ENCODE data around the gene AKT1S1.
"Not testable (repeated sequence)": the region's sequence is repeated elsewhere in the genome, so short reads cannot be mapped to it uniquely, and the experiment has no call there.

Gene AKT1S1

GRCh38 chr19:49833599-49833998 is 43.6 kb downstream of the AKT1S1 start:
- Mint-ChIP-seq H3K27me3 (no peaks in the 10 kb centered on the region), H3K4me1 (ENCODE audit: low read depth) (no peaks in the 10 kb centered on the region), H3K36me3 (ENCODE audit: low read depth) (peaks cover 33% of the 10 kb centered on the region), H3K27ac (no peak overlapping the region), H3K9me3 (no peaks in the 10 kb centered on the region), H3K4me3 (no peak overlapping the region)

- no peaks in the 10 kb centered on the region for H3K27me3 Mint-ChIP-seq
- peaks cover 28% of the 10 kb centered on the region for H3K36me3 Mint-ChIP-seq (ENCODE audit: low read depth)
- no peaks in the 10 kb centered on the region for H3K4me1 Mint-ChIP-seq (ENCODE audit: low read depth)
- no peak overlapping the region for H3K4me3 Mint-ChIP-seq
- no peaks in the 10 kb centered on the region for H3K9me3 Mint-ChIP-seq
- no peak overlapping the region for H3K27ac Mint-ChIP-seq
Observed at GRCh38 chr19:49832556-49832955, 44.6 kb downstream of the AKT1S1 start.

- Mint-ChIP-seq H3K9me3 (no peaks in the 10 kb centered on the region), H3K4me3 (no peak overlapping the region), H3K4me1 (ENCODE audit: low read depth) (no peaks in the 10 kb centered on the region), H3K27me3 (no peaks in the 10 kb centered on the region), H3K27ac (no peak overlapping the region), H3K36me3 (ENCODE audit: low read depth) (peaks cover 27% of the 10 kb centered on the region)
Observed at GRCh38 chr19:49831592-49831991, 45.6 kb downstream of the AKT1S1 start.

- Mint-ChIP-seq H3K27ac (no peak overlapping the region), H3K36me3 (ENCODE audit: low read depth) (peaks cover 27% of the 10 kb centered on the region), H3K4me1 (ENCODE audit: low read depth) (no peaks in the 10 kb centered on the region), H3K9me3 (no peaks in the 10 kb centered on the region), H3K4me3 (no peak overlapping the region), H3K27me3 (no peaks in the 10 kb centered on the region)
Observed at GRCh38 chr19:49830766-49831165, 46.4 kb downstream of the AKT1S1 start.

- no peak overlapping the region for H3K4me3 Mint-ChIP-seq
- H3K27ac Mint-ChIP-seq: no peak overlapping the region
- H3K27me3 Mint-ChIP-seq: no peaks in the 10 kb centered on the region
- H3K9me3 Mint-ChIP-seq: no peaks in the 10 kb centered on the region
- H3K4me1 Mint-ChIP-seq (ENCODE audit: low read depth): no peaks in the 10 kb centered on the region
- H3K36me3 Mint-ChIP-seq (ENCODE audit: low read depth): peaks cover 20% of the 10 kb centered on the region
Observed at GRCh38 chr19:49829721-49830120, 47.4 kb downstream of the AKT1S1 start.

- Mint-ChIP-seq H3K4me1 (ENCODE audit: low read depth) (no peaks in the 10 kb centered on the region), H3K36me3 (ENCODE audit: low read depth) (peaks cover 17% of the 10 kb centered on the region), H3K4me3 (no peak overlapping the region), H3K9me3 (no peaks in the 10 kb centered on the region), H3K27ac (no peak overlapping the region), H3K27me3 (no peaks in the 10 kb centered on the region)
Observed at GRCh38 chr19:49829200-49829599, 48.0 kb downstream of the AKT1S1 start.

- Mint-ChIP-seq H3K27ac (no peak overlapping the region), H3K4me1 (ENCODE audit: low read depth) (no peaks in the 10 kb centered on the region), H3K27me3 (no peaks in the 10 kb centered on the region), H3K9me3 (no peaks in the 10 kb centered on the region), H3K36me3 (ENCODE audit: low read depth) (peaks cover 8% of the 10 kb centered on the region), H3K4me3 (no peak overlapping the region)
Observed at GRCh38 chr19:49827034-49827433, 50.1 kb downstream of the AKT1S1 start.

- H3K27ac Mint-ChIP-seq: no peak overlapping the region
- no peaks in the 10 kb centered on the region for H3K9me3 Mint-ChIP-seq
- no peaks in the 10 kb centered on the region for H3K27me3 Mint-ChIP-seq
- peaks cover 5% of the 10 kb centered on the region for H3K4me1 Mint-ChIP-seq (ENCODE audit: low read depth)
- H3K36me3 Mint-ChIP-seq (ENCODE audit: low read depth): peaks cover 8% of the 10 kb centered on the region
- H3K4me3 Mint-ChIP-seq: no peak overlapping the region
Observed at GRCh38 chr19:49824662-49825061, 52.5 kb downstream of the AKT1S1 start.

- H3K27me3 Mint-ChIP-seq: no peaks in the 10 kb centered on the region
- no peak overlapping the region for H3K27ac Mint-ChIP-seq
- H3K9me3 Mint-ChIP-seq: no peaks in the 10 kb centered on the region
- no peak overlapping the region for H3K4me3 Mint-ChIP-seq
- peaks cover 8% of the 10 kb centered on the region for H3K36me3 Mint-ChIP-seq (ENCODE audit: low read depth)
- peaks cover 13% of the 10 kb centered on the region for H3K4me1 Mint-ChIP-seq (ENCODE audit: low read depth)
Observed at GRCh38 chr19:49823472-49823871, 53.7 kb downstream of the AKT1S1 start.

- H3K4me1 Mint-ChIP-seq (ENCODE audit: low read depth): peaks cover 20% of the 10 kb centered on the region
- H3K27me3 Mint-ChIP-seq: no peaks in the 10 kb centered on the region
- H3K27ac Mint-ChIP-seq: no peak overlapping the region
- H3K4me3 Mint-ChIP-seq: no peak overlapping the region
- H3K36me3 Mint-ChIP-seq (ENCODE audit: low read depth): no peaks in the 10 kb centered on the region
- H3K9me3 Mint-ChIP-seq: no peaks in the 10 kb centered on the region
Observed at GRCh38 chr19:49820125-49820524, 57.0 kb downstream of the AKT1S1 start.

GRCh38 chr19:49819452-49820115 is 57.6 kb downstream of the AKT1S1 start:
- Mint-ChIP-seq H3K27ac (peak overlapping the region; percentile 99), H3K4me3 (peak overlapping the region; percentile 92)

More at GRCh38 chr19:49819452-49820115, 57.6 kb downstream of the AKT1S1 start:
- H3K27me3 Mint-ChIP-seq; H3K36me3 Mint-ChIP-seq (ENCODE audit: low read depth); H3K9me3 Mint-ChIP-seq: not testable (repeated sequence)
- peaks cover 20% of the 10 kb centered on the region for H3K4me1 Mint-ChIP-seq (ENCODE audit: low read depth)
